GM12891 (cell line): Measurements from ENCODE around the gene PRDX2. TPM values are rescaled to one million over a fixed set of nuclear protein-coding genes. Genes with fewer than 3 reads are reported as not detected.
"Not testable (repeated sequence)": the region's sequence is repeated elsewhere in the genome, so short reads cannot be mapped to it uniquely, and the experiment has no call there.

ENCODE experiments used
- DNase-seq: peaks from one replicate; pipeline ENCODE4 v3.0.0; 2011; ENCODE audit warnings: low spot score; ENCODE audit not compliant: insufficient read length
- FAIRE-seq: peaks from 2 replicates; lab custom pipeline; 2011; peaks lifted over from hg19 to GRCh38; lab: Jason Lieb, UNC
- PAX5 ChIP-seq: IDR thresholded peaks from 2 replicates; pipeline ENCODE4 v1.6.1; 2011; ENCODE audit warnings: low read length, moderate library complexity, mild to moderate bottlenecking; ENCODE audit not compliant: insufficient read depth, severe bottlenecking
- POLR2A ChIP-seq: IDR thresholded peaks from 2 replicates; pipeline ENCODE4 v1.6.1; 2011; ENCODE audit warnings: low read depth, low read length, control low read depth
- POLR2AphosphoS5 ChIP-seq: IDR thresholded peaks from 2 replicates; pipeline ENCODE4 v1.6.1; 2011; ENCODE audit warnings: low read depth, low read length, control low read depth
- POU2F2 ChIP-seq: IDR thresholded peaks from 2 replicates; pipeline ENCODE4 v1.6.1; 2011; ENCODE audit warnings: low read depth, mild to moderate bottlenecking, control low read depth, low read length, moderate library complexity
- SPI1 ChIP-seq: IDR thresholded peaks from 2 replicates; pipeline ENCODE4 v1.6.1; 2011; ENCODE audit warnings: low read depth, low read length, control low read depth
- TAF1 ChIP-seq: IDR thresholded peaks from 2 replicates; pipeline ENCODE4 v1.6.1; 2011; ENCODE audit warnings: low read depth, low read length, control low read depth
- polyA plus RNA-seq: library from polyadenylated mRNA; unstranded; fragments of >200 nt; gene quantifications from one replicate; pipeline ENCODE4 v1.2.1, GENCODE V29; 2012; ENCODE audit warnings: low read depth, missing spikeins, inconsistent platforms; ENCODE audit not compliant: missing spikeins

The PRDX2 gene
- 154 TPM for polyA plus RNA-seq

- DNase-seq (peak; percentile 71), FAIRE-seq (peak; percentile 79)
- TF ChIP-seq TAF1: 0 out of 2 replicates have a peak, but pooled peaks have one; percentile 59
- TF ChIP-seq POU2F2: no peak
- peak; percentile 96 for TF ChIP-seq POLR2A
- TF ChIP-seq SPI1: no peak
- TF ChIP-seq PAX5: no peak
- peak; percentile 91 for TF ChIP-seq POLR2AphosphoS5
These were observed at the start of gene PRDX2, which contains the start of gene THSD8 for GRCh38 chr19:12801466-12802266. TSS of gene PRDX2 (minus strand) at chr19:12801800. CDS start at chr19:12801261, 539 bp downstream. TSS of gene THSD8 (plus strand) at chr19:12802069. CDS start at chr19:12802072, 3 bp downstream.

GRCh38 chr19:12847159-12848139 lies 45.8 kb upstream of the PRDX2 start:
- TF ChIP-seq POLR2AphosphoS5 (no peak), SPI1 (peak; percentile 38; the same call in 1 of the 2 replicates), PAX5 (no peak)
- FAIRE-seq (peak; percentile 81), DNase-seq (peak; percentile 95)

GRCh38 chr19:12846613-12847012 lies 45.0 kb upstream of the PRDX2 start:
- FAIRE-seq, DNase-seq: not testable (repeated sequence)

DNA sequence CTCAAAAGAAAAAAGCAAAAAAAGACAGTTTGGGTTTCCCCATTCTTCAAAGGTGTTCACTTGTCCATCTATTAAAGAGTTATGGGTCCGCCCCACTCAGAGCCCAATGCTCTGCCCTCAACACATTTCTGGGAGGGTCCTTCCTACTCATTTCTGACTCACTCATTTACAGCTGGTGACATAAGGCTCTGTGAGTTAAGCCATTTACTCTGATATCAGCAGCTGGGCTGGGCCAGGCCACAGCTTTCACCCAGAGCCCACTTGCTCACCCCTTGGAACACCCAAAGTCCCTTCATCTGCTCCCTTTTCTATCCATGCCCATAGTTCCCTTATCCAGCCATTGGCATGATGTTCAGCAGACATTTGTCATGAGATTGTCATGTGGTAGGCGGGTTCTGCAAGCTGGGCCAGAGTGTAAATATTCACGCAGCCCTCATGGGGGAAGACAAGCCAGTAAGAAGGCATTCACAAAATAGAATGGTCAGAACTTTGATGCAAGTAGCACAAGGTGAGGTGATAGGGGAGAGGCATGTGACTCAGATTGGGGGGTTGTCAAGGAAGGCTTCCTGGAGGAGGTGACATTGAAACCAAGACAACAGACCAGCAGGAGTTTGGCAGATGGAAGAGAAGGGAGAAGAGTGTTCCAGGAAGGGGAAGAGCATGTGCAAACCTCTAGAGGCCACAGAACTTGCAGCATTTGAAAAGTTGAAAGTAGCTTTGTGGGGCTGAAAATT lies 42.6 kb upstream of the PRDX2 start:
- no peak for FAIRE-seq
- TF ChIP-seq SPI1 (no peak), POLR2A (no peak), POLR2AphosphoS5 (no peak), PAX5 (no peak), POU2F2 (no peak), TAF1 (no peak)
- no peak for DNase-seq

DNA sequence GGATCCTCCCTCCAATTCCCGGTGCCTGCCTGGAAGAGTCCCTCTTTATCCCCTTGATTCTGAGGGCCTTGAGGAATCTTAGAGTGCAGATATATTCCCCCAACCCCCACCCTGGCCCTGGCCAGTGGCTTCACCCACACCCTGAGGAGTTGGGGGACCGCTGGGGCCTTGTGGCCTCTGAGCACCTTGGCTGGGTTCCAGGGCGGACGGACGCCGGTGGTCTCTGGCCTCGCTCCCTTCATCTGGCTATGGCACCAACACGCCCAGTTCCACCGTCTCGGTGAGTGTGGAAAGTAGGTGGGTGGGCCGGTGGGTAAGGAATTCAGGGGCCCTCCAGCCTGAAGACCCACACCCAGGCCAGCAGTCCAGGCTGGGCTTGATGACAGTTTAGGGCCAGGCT lies 41.7 kb upstream of the PRDX2 start:
- TF ChIP-seq POLR2A: no peak
- TF ChIP-seq POU2F2: no peak
- no peak for TF ChIP-seq SPI1
- TF ChIP-seq TAF1: no peak
- TF ChIP-seq POLR2AphosphoS5: no peak
- TF ChIP-seq PAX5: no peak
- no peak for DNase-seq
- FAIRE-seq: no peak

DNA sequence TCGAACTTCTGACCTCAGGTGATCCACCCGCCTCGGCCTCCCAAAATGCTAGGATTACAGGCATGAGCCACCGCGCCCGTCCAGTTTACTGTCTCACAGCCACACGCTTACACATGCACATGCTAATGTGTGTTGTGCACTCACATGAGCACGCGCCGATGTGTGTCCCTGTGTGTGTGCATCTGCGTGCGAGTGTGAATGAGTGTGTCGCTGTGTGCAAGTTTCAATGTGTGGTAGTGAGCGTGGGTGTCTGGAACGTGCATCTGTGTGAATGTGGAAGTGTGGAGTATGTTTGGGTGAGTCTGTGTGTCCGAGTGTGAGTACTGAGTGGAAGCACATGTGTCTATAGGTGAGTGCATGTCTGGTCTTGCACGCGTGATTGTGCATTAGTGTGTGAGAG lies 40.9 kb upstream of the PRDX2 start:
- no peak for FAIRE-seq
- TF ChIP-seq PAX5 (no peak), TAF1 (no peak), POU2F2 (no peak), POLR2AphosphoS5 (no peak), POLR2A (no peak), SPI1 (no peak)
- no peak for DNase-seq

DNA sequence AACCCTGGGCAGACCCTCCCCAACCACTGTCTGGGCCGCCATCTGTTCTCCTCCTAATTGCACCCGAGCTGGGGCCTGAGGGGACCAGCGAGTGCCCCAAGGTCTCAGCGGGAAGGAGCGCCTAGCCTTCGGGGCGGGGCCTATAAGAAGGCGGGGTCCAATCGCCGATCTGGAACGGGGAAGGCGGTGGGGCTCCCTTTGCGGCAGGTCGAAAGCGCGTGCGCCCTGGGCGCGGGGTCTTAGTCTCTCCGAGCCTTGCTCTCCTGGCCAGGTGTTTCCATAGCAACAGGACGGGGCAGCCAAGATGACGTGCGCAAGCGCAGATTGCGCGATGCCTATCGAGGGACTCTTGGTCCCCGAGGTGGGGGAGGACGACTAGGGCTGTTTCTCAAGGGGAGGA lies 39.5 kb upstream of the PRDX2 start:
- no peak for TF ChIP-seq POLR2A
- no peak for TF ChIP-seq PAX5
- no peak for TF ChIP-seq POU2F2
- no peak for TF ChIP-seq POLR2AphosphoS5
- TF ChIP-seq TAF1: no peak
- no peak for TF ChIP-seq SPI1
- DNase-seq (no peak), FAIRE-seq (no peak)

DNA sequence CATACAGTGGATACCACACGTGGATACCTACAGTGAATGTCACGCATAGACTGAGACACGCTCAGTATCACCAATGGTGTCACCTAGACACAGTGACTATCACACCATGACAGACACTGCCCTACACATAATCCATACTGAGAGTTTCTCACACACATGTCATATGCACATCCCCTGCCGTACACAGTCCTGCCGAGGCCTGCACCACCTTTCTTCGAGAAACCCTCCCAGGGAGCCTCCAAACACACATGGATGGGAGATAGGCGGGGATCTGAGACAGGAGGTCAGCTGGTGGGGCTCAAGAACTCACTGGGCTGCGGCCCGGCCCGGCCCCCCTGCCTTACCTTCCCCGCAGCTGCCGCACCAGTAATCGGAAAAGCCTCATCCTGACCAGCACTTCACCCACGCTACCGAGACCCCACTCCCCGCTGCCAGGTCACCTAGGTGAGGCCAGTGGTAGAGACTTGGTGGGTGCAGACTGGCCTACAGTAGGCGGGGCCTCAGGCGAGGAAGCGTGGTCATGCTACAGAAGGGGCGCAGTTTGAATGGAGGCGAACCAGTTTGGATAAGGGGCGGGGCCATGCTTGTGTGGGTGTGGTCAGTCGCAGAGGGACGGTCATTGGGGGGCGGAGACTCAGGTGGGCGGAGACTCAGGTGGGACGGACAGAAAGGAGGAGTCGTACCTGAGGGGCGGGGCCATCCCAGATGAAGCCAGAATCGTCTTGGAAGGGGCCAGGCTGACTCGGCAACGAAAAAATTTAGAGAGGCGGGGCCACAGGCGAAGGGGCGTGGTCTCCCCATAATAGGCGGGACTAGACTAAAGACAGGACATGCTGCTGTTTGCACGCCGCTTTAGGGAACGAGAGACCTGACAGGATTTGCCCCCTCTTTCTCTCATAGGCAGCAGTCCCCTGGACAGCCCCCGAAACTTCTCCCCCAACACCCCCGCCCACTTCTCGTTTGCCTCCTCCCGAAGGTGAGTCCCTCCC lies 38.8 kb upstream of the PRDX2 start:
- DNase-seq: no peak
- TF ChIP-seq POLR2A: no peak
- no peak for TF ChIP-seq TAF1
- no peak for TF ChIP-seq SPI1
- no peak for TF ChIP-seq POLR2AphosphoS5
- no peak for TF ChIP-seq PAX5
- no peak for TF ChIP-seq POU2F2
- peak; percentile 5 for FAIRE-seq
